ENCODE data around the gene RASA2.

DNA sequence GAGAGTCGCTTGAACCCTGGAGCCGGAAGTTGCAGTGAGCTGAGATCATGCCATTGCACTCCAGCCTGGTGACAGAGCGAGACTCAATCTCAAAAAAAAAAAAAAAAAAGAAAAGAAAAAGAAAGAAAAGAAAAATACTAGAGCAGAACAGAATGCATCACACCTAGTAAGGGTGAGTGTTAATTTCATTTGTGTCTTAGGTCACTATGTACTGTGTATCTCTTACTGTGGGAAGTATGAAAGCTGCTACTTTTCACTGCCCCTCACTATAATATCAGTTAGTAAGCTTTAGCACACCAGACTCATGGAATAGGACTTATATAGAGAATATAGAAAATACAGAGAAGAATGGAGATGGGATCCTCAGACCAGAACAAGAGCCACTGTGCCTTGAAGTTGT lies 45.9 kb upstream of the RASA2 start:
- TF ChIP-seq CTCF (IDR thresholded peaks at IDR 0.05; ENCODE audit: poor library complexity) = no peak
- no peak for TF ChIP-seq EZH2 (IDR thresholded peaks at IDR 0.05; ENCODE audit: borderline replicate concordance)

Measured in hepatocyte (in vitro differentiated cells).